ENCODE results near the gene PHOX2B.
"Not testable (repeated sequence)": the region's sequence is repeated elsewhere in the genome, so short reads cannot be mapped to it uniquely, and the experiment has no call there.

PHOX2B gene

DNA sequence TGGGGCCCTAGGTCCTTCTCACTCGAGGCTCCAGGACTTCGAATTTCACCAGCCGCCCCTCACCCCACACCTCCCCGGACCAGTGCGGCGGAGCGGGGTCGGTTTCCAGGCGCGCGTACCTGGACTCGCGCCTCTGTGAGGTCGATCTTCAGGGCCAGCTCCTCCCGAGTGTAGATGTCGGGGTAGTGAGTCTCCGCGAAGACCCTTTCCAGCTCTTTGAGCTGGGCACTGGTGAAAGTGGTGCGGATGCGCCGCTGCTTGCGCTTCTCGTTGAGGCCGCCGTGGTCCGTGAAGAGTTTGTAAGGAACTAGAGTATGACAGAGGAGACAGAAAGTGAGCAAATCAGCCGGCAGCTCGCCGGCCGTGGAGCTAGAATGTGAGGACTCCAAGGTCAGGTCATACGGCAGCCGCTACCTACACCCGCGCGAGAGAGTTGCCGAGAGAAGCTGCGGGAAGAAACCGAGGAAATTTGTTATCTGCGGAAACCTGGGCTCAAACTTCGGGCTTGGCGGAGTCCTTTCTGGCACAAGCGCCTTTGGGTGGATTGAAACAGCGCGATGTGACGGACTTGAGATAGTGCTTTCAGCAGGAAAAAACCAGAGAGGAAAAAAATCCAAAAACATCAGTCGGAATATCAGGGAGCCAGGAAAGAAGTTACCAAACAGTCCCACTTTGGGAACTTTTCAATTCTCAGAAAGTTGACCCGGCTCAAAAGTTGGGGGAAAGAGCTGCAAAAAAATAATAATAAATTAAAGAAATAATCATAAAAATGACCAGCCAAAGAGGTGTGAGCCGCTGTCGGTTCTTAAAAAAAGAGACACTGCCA is 1.1 kb downstream of the PHOX2B start:
- DNase-seq: no peak

DNA sequence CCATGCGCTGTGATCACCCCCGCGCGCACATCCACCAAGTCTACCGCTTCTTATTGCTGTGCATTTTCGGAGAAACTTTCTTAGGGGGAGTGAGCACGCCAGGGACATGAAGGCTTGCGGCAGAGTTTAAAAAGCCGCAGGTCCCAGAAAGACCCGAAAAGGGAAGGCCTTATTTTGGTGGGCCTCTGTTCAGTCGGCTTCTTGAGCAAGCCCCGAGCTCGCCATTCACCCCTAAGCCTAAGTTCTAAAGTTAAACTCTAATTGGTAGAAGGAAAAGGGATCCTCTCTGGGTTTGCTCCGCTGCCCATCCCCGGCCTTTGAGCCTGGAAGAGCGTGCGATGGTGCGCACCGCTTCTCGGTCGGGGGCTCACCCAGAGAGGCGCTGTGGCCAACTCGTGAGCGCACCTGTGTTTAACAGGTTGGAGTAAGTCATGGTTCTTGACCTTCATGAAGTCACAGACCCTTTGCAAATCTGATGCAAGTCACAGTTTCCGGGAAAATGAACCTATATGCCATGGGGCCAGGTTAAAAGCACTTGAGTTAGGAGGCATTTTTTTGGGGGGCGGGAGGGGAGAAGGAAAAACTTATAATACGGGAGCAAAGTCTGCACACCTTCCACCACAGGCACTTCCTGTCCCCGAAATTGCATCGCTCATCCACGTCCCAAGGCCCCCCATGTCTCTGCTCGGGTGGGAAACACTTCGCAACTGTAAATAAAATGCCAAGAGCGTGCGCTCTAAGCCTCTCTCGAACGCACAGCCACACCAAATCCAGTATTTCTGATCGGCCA is 1.9 kb downstream of the PHOX2B start:
- no peak for DNase-seq

DNA sequence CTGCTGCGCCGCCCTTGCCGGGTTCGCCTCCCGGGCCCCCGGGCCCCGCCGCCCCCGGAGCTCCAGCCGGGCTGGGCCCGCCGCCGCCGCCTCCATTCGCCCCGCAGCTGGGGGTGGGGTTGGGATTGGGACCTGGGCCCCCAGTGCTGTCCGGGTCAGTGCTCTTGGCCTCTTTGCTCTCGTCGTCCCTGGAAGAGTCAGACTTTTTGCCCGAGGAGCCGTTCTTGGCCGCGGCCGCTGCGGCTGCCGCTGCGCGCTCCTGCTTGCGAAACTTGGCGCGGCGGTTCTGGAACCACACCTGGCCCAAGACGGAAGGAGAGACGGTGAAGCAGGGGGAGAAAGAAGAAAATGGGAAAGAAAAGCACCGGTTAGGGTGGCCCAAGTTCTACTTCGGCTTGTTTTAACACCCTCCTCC is 2.5 kb downstream of the PHOX2B start:
- no peak for DNase-seq

DNA sequence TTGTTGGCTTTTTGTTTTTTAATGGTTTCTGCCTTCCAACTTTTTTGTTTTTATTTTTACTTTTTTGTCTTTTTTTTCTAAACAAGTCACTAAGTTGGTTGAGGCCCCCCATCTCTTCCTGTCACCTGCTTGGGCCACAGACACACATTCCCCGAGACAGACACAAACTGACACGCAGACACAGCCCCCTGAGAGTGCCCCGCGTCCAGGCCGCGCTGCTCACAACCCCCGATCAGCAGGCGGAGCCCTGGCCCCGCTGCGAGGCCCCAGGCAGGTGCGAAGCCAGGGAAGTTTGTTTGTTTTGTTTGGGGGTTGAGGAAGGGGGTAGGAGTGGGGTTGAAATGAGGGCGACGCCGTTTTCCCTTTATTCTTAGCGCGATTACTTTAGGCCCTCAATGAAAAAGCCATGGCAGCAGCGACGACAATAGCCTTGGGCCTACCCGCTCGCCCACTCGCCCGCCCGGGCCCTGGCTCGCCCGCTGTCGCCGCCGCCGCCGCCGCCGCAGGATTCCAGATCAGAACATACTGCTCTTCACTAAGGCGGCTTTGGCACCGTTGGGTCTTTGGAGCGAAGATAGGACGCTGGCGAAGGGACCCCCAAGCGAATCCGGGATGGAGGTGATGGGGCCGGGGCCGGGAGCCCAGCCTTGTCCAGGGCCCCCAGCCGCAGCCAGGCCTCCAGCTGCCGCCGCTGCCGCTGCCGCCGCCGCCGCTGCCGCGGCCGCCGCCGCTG is 3.1 kb downstream of the PHOX2B start:
- DNase-seq: no peak

DNA sequence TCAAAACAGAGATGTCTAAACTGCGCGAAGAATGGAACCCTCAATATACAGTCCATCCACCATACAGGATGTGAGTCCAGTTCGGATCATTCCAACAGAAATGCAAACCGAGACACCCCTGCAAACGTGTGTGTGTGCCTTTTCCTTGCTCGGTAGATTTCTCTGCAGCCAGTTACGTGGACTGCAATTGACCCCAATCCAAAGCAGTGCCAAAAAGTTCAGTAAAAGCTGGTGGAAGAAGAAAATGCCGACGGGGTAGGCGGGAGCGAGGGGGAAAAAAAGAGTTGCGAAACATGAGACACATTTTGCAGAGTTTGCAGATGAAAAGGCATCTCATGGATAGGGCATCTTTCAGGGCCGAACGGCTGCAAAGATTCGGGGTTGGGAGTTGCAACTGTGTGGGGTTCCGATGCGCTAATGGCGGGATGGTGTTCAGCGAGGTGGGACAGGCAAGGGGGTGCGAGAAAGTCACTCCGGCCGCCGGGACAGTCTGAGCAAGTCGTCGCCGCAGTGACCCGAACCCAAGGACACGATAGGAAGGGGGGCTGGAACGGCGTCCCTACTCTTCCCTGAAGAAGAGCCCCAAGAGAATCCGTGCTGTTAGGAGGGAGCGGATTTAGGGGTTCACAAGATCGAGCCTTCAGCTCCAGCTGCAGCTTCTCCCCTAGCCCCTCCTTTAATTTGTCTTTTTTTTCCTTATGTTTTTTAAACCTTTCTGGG is 3.8 kb downstream of the PHOX2B start:
- no peak for DNase-seq

DNA sequence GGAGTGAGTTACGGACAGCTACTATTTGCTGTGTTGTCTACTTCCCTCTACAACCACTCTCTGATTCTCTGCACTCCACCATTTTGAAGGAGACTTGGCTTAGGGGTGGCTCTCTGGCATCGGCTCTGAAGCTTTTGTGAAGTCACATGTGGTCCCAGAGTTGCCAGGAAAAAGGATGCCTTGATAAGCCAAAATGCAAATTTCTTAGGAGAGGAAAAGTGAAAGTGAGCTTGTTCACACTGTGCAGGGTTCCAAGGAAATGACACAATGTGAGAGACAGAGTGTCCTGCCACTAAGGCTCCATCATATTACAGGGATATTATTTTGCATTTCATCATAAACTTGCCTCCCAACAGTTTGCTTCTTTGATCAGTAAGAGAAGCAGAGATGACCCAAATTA is 7.2 kb downstream of the PHOX2B start:
- DNase-seq: no peak

DNA sequence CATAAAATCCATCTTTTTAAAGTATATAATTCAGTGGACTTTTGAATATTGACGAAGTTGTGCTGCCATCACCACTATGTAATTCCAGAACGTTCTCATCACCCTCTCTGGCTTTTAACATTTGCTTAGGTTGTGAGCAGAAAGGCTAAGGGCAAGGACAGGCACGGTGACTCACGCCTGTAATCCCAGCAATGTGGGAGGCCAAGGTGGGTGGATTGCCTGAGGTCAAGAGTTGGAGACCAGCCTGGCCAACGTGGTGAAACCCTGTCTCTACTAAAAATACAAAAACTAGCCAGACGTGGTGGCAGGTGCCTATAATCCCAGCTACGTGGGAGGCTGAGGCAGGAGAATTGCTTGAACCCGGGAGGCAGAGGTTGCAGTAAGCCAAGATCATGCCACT is 11.0 kb downstream of the PHOX2B start:
- DNase-seq: not testable (repeated sequence)

DNA sequence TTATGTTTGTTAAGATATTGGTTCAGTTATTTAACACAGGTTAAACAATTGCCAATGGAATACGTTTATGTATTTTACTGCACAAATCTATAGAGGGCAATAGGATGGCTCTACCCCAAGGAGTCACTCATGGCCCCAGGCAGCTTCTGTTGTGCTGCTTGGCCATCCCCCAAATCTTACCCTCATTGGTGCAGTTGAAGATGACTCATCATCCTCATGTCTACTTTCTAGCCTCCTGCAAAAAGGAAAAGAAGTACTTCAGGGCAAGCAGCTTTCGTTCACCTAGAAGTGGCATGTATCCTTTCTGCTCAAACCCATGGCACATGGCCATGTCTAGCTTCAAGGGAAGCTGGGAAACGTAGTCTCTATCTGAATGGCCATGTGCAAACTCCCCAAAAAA is 14.2 kb downstream of the PHOX2B start:
- DNase-seq: no peak

DNA sequence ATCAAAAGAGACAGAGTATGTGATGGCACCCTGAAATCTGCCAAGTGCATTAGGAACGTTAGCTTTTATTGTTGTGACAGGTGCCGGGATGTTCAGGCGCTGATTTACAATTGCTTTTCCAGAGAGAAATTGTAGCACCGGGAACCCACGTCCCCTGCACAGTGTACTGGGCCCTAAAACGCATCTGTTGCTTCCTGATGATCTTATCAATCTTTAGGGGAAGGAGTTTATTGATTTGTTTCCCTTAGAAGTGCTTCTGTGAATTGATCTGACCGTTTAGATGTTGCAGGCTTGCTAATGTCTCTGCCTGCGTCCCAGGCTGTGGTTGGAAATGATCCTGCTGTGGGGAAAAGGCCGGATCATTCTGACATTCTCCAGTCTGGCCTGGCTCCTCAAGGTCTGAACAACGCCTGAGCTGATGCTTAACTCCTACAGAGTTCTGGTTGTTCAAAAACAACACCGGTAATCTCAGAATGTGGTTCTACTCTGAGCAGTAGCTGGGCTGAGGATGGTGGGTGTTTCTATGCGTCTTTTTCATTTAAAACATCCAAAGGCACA is 16.9 kb downstream of the PHOX2B start:
- no peak for DNase-seq

DNA sequence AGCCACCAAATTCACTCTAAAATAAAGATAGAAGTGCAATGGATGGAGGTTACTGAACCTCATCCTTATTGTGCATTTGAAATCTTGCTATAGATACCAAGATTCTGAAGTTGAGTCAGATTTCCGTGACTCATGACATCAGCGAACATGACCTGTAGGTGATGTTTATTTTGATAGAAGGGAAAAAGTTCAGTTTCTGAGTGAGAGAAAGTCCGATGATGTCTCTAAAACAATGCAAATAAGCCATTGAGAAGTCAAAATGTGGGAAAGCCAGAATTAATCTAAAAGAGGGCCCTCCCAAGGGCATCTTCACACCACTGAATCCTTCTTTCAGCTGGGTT is 20.0 kb downstream of the PHOX2B start:
- no peak for DNase-seq

DNA sequence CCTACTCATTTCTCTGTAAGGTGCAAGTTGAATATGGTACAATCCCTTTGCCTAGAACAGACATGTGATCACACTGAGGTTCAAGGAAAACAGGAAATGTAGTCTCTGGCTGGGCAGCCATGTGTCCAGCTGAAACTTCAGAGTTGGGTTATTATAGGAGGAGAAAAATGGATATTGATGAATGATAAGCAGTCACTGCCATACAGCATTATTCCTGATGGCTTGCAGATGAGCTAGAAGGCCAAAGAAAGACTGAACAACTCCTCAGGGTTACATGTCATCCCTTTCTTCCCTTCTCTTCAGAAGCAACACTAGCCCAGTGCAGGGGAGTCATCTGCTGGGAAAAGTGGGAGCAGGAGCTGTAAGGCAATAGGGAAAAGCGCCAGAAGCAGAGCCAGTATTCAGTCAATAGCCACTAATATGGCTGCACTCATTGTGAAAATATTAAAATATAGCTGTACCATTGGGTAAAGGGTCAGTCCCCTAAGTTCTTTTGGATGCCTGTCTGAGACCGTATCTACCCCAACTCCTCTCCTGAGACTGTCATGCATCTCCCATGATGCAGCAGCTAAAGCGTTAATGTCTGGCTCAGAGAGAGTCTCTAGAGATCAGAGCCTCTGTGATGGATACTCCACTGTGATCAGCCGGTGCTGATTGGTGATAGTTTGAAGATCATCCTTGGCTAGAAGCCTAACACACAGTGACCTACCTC is 20.5 kb downstream of the PHOX2B start:
- no peak for DNase-seq

DNA sequence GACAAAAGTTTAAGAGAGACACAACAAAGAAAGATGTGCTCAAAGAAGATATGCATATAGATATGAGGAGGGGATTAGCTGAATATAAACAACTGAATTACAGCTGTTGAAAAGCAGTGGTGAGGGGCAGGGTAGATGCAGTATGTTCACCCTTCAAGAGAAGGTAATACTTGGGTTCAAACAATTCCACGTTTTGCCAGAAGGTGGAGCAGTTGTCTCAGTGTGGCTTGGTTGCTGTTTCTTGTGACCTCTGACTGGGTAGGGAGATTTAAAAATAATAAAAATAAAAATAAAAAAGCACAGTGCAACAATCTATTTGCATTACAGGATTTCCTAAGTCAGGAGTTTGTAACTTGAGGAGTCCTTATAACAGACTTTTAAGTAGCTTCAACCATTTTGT is 23.3 kb downstream of the PHOX2B start:
- no peak for DNase-seq

DNA sequence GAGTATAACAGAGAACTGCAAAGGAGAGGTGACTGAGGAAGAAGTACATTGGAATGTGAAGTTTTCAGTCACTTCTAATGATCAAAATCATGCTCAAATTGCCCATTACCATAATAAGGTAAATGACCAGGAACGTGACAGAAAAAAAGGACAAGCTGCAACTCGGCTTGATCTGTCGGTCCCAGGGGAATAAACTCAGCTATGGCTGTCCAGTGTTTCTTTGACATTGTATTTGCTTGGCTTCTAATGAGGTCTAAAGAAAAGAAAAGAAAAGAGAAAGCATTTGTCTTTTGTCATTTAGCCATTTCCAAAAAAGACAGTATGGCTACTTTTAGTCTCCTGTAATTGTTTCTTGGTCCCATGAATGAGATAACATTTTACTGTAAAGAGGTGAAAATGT is 25.2 kb downstream of the PHOX2B start:
- no peak for DNase-seq

DNA sequence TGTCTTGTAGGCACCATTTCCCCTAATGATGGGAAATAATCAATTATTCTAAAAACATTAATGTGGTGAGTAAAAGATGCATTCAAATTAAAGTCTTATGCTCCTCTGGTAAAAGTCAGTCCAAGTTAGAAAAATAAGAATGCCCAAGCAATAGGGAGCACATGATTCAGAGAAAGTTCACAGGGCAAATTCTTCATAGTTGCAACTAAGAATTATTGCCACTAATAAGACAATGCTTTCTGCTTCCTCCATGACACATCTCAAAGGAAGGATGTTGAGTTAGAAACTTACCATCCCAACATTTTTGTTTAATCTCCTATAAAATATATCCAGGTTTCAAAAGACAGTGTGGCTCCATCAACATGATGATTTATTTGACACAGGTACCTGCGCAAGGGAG is 26.3 kb downstream of the PHOX2B start:
- no peak for DNase-seq

DNA sequence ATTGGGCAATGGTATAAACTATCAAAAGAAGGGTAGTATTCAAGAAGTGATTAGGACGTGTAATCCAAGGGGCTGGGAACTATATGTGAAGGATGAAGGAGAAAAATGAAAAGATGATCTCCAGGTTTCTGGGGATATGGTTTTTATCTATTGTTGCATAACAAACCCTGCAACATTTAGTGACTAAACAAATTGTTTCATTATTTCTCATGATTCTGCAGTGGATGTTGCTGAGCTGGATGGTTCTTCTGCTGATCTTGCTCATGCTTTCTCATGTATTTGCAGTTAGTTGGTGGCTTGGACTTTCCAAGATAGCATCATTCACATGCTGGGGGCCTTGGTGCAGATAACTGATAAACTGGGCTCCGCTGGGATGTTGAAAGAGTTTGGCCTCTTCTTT is 29.1 kb downstream of the PHOX2B start:
- DNase-seq: no peak

DNA sequence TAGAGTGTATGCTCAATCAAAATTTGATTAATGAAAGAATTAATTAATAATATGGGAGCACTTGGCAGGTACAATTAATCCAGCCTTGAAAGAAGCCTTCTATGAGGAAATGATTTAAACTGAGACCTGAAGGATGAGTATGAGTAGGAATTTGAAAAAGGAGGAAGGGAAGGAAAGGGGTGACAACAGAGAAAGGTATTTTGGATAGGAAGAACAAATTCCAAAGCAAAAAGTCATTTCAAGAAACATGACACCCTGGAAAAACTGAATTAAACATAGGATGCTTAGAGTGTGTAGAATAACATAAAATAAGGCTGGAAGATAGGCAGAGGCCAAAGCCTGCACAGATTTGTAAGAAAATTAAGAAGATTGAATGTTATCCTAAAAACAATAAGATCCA is 29.6 kb downstream of the PHOX2B start:
- DNase-seq: no peak

DNA sequence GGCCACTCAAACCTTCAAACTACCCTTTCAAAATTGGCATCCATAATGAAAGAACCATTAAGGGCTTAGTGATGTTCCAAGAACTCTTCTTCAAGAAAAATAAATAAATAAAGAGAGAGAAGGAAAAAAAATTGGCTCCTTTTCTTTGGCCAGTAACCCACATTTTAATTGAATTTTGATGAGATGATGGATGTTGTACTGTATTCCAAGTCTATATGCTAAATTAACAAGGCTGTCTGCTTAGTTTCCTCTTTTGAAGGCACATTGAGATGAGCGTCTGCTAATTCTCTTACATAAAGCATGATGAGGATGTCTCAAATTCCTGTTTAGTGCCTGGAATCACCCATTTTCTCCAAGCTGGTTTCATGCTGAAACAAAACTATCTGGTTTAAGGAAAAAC is 33.4 kb downstream of the PHOX2B start:
- DNase-seq: no peak

DNA sequence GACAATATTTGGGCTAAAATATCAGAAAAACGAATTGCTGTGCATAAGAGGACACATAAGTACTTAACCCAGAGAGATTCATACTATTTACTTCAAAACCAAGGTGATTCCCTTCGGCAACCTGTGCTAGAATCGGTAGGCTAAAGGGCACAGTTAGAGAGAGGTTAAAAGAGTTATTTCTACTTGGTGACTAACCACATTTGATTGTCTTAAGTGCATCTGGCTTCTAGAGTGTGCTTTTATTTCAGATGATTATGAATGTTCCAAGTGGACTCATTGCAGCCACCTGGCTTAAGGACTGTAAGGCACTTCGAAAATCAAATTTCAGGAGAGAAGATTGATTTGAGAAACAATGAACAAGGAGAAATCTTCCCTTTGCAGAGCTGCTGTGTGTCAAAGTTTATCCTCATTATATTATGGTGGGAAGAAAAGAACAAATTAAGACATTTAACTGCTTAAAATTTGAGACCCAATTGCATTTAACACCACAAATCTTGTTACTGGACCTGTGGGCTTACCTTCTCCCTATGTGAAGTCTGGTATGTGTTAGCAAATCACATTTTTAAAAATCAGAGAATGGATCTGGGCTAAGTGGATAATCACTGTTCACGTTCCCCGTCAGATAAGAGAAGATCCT is 34.0 kb downstream of the PHOX2B start:
- DNase-seq: no peak

DNA sequence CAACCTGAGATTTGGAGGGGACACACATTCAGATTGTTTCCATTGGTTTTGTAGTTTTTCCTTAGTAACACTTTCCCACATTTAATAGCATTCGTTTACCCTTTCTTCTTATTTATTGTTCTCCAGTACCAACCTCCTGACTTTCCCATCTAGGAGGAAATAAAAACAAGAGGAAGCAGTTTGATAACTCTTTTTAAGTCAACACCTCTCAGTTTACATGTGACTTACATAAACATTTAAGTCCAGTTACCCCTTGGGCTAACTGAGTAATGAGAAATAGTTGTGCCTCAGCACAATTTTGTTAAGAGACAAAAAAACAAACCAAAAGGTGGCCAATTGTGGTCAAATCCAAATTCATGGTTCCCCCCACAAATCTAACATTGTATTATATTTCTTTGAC is 34.8 kb downstream of the PHOX2B start:
- DNase-seq: no peak

DNA sequence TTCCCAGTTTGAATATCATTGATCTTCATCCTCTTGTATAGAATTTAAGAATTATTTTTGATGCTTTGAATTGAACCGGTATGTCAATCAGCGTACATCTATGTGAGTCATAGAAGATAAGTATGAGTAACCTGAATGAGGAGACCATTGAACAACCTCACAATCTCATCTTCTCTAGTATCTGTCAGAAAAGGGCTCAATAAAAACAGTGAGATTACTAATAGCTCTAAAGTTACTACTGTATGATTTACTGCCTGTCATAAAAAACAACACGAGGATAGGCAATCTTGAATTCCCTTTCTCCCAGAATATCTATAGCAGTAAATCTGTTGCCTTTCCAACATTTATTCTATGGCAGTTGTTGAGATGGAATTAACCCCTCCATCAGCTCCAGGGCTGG is 36.1 kb downstream of the PHOX2B start:
- no peak for DNase-seq

DNA sequence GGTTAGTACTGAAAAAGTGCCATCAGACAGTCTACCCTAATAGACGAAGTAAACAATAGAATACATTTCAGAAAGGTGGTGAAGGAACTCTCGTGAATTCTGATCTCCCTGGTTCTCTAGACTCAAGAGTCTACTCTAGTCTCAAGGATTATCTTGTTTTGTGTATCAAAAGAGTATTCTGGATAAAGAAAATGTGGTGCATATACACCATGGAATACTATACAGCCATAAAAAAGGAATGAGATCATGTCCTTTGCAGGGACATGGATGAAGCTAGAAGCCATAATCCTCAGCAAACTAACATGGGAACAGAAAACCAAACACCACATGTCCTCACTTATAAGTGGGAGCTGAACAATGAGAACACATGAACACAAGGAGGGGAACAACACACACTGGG is 36.9 kb downstream of the PHOX2B start:
- DNase-seq: not testable (repeated sequence)
